ENCODE data around the gene OAS3. TPM values are rescaled to one million over a fixed set of nuclear protein-coding genes. Genes with fewer than 3 reads are reported as not detected.
"Not testable (repeated sequence)": the region's sequence is repeated elsewhere in the genome, so short reads cannot be mapped to it uniquely, and the experiment has no call there.

Gene OAS3
- total and polyA plus RNA-seq, 5 experiments from 2014 or later, result 9.1 to 21.3 (median 16.8) TPM

GRCh38 chr12:112945515-112945914 is 7.2 kb downstream of the OAS3 start:
- ATAC-seq (no peak), DNase-seq (no peak)
- Mint-ChIP-seq H3K36me3 (peaks cover 8 to 57% (median 57%) of the 10 kb centered on the region in 3 donors), H3K27ac (peak overlapping the region in 1 of 10 donors; percentile 60), H3K4me3 (no peak overlapping the region), H3K4me1 (peaks cover 0 to 10% (median 5%) of the 10 kb centered on the region in 4 donors), H3K9me3 (no peaks in the 10 kb centered on the region), H3K27me3 (no peaks in the 10 kb centered on the region)
- POLR2A ChIA-PET, result no interaction called here

DNA sequence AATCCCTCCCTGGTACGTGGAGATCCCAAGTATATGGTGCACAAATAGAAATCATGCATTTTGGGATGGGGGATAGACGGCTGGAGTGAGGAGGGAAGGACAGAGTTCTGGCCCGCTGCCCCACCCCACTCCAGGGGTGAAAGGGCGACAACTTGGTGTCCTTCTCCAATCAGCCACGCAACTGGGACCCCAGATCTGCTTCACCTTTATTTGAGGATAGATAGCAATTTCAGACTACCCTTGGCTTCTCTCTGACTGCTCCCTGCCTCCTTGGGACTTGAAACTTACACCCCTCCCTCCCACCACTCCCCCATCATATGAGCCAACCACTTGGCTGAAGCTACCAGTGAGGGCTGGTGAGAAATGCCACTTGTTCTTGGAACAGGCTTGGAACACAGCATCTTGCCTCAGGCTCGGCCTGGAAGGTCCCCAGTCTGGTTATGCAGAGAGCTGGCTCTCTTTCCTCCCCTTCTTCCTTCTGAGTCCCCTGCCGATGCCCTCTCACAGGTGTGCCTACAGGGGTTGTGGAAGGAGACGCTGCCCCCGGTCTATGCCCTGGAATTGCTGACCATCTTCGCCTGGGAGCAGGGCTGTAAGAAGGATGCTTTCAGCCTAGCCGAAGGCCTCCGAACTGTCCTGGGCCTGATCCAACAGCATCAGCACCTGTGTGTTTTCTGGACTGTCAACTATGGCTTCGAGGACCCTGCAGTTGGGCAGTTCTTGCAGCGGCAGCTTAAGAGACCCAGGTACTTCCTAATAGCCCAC is 8.1 kb downstream of the OAS3 start:
- DNase-seq, result no peak
- H3K9me3 Mint-ChIP-seq, result peaks cover 0 to 2% (median 0%) of the 10 kb centered on the region in 9 donors
- no peak overlapping the region for H3K27ac Mint-ChIP-seq
- ATAC-seq, result no peak
- H3K4me1 Mint-ChIP-seq, result peaks cover 0 to 6% (median 4%) of the 10 kb centered on the region in 4 donors
- H3K36me3 Mint-ChIP-seq, result peaks cover 14 to 65% (median 65%) of the 10 kb centered on the region in 3 donors
- POLR2A ChIA-PET, result interaction anchor here (0.6 kb wide), 1 partner anchor 15 kb away, joined by 4 read pairs; no protein-coding TSS in a partner anchor
- no peaks in the 10 kb centered on the region for H3K27me3 Mint-ChIP-seq
- no peak overlapping the region for H3K4me3 Mint-ChIP-seq

- H3K27me3 Mint-ChIP-seq, result no peaks in the 10 kb centered on the region
- H3K4me1 Mint-ChIP-seq, result peaks cover 0 to 6% (median 2%) of the 10 kb centered on the region in 4 donors
- no peak overlapping the region for H3K4me3 Mint-ChIP-seq
- peaks cover 0 to 6% (median 3%) of the 10 kb centered on the region in 9 donors for H3K9me3 Mint-ChIP-seq
- POLR2A ChIA-PET, result no interaction called here
- DNase-seq, result no peak
- no peak for ATAC-seq
- H3K36me3 Mint-ChIP-seq, result peaks cover 19 to 74% (median 69%) of the 10 kb centered on the region in 3 donors
- no peak overlapping the region for H3K27ac Mint-ChIP-seq
Observed at GRCh38 chr12:112947314-112947713, 9.0 kb downstream of the OAS3 start.

DNA sequence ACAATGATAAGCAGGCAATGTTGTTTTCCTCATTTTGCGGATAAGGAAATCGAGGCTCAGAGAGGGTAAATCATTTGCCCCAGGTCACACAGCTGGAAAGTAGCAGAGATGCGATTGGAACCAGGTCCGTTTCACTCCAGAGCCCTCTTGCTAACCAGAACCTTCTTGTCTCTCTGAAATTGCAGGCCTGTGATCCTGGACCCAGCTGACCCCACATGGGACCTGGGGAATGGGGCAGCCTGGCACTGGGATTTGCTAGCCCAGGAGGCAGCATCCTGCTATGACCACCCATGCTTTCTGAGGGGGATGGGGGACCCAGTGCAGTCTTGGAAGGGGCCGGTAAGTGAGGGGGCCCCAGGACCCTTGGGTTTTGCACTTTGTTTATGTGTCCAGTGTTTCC is 9.5 kb downstream of the OAS3 start:
- Mint-ChIP-seq H3K4me3 (no peak overlapping the region), H3K27ac (no peak overlapping the region), H3K36me3 (peaks cover 23 to 78% (median 73%) of the 10 kb centered on the region in 3 donors), H3K4me1 (peaks cover 0 to 6% (median 2%) of the 10 kb centered on the region in 4 donors), H3K27me3 (no peaks in the 10 kb centered on the region), H3K9me3 (peaks cover 0 to 10% (median 8%) of the 10 kb centered on the region in 9 donors)
- no peak for DNase-seq
- ATAC-seq, result no peak
- POLR2A ChIA-PET, result no interaction called here

GRCh38 chr12:112948806-112949205 is 10.5 kb downstream of the OAS3 start:
- H3K36me3 Mint-ChIP-seq, result peaks cover 24 to 80% (median 77%) of the 10 kb centered on the region in 3 donors
- no peak overlapping the region for H3K27ac Mint-ChIP-seq
- peaks cover 0 to 6% (median 2%) of the 10 kb centered on the region in 4 donors for H3K4me1 Mint-ChIP-seq

DNA sequence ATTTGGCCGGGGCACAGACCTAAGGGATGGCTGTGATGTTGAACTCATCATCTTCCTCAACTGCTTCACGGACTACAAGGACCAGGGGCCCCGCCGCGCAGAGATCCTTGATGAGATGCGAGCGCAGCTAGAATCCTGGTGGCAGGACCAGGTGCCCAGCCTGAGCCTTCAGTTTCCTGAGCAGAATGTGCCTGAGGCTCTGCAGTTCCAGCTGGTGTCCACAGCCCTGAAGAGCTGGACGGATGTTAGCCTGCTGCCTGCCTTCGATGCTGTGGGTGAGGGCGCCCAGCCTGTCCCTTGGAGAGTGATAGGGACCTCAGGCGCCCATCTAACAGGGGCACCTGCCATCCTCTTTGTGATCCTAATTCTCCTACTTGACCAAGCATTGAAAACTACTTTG is 12.4 kb downstream of the OAS3 start:
- Mint-ChIP-seq H3K36me3 (peaks cover 16 to 82% (median 77%) of the 10 kb centered on the region in 3 donors), H3K4me1 (peaks cover 0 to 5% (median 3%) of the 10 kb centered on the region in 4 donors), H3K4me3 (no peak overlapping the region), H3K27me3 (no peaks in the 10 kb centered on the region), H3K27ac (no peak overlapping the region), H3K9me3 (peaks cover 0 to 13% (median 9%) of the 10 kb centered on the region in 9 donors)
- DNase-seq (no peak), ATAC-seq (no peak)
- POLR2A ChIA-PET, result interaction anchor here (1.1 kb wide), 1 partner anchor 13 kb away, joined by 3 read pairs; the partner anchor contains the start of gene OAS3

More at GRCh38 chr12:112948806-112949205, 10.5 kb downstream of the OAS3 start:
- POLR2A ChIA-PET, result no interaction called here
- DNase-seq (no peak), ATAC-seq (no peak)
- Mint-ChIP-seq H3K4me3 (no peak overlapping the region), H3K27me3 (no peaks in the 10 kb centered on the region), H3K9me3 (peaks cover 0 to 13% (median 9%) of the 10 kb centered on the region in 9 donors)

DNA sequence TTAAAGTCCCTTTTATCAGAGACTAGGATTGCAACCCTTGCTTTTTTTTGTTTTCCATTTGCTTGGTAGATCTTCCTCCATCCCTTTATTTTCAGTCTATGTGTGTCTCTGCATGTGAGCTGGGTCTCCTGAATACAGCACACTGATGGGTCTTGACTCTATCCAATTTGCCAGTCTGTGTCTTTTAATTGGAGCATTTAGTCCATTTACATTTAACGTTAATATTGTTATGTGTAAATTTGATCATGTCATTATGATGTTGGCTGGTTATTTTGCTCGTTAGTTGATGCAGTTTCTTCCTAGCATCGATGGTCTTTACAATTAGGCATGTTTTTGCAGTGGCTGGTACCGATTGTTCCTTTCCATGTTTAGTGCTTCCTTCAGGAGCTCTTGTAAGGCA is 18.9 kb downstream of the OAS3 start:
- H3K27me3 Mint-ChIP-seq, POLR2A ChIA-PET, ATAC-seq, H3K27ac Mint-ChIP-seq, DNase-seq, H3K4me3 Mint-ChIP-seq: not testable (repeated sequence)
- Mint-ChIP-seq H3K4me1 (peaks cover 12 to 20% (median 13%) of the 10 kb centered on the region in 4 donors), H3K36me3 (peaks cover 34 to 95% (median 90%) of the 10 kb centered on the region in 3 donors), H3K9me3 (peaks cover 5 to 31% (median 10%) of the 10 kb centered on the region in 9 donors)

DNA sequence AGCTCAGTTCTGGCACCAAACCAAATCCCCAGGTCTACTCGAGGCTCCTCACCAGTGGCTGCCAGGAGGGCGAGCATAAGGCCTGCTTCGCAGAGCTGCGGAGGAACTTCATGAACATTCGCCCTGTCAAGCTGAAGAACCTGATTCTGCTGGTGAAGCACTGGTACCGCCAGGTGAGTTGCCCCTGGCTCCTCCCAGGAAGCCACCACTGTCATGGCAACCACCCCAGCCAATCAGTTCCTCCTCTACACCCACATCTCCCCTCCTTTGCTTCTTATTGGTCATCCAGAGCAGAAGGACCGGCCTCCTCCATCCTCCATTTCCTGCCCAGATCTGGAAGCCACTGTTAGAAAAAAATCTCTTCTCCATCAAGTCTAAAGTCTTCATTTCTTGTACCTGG is 22.8 kb downstream of the OAS3 start:
- H3K4me1 Mint-ChIP-seq, result peaks cover 7 to 17% (median 9%) of the 10 kb centered on the region in 4 donors
- no peak overlapping the region for H3K4me3 Mint-ChIP-seq
- no peaks in the 10 kb centered on the region for H3K27me3 Mint-ChIP-seq
- peak overlapping the region in 2 of 10 donors; percentile 8 to 84 for H3K27ac Mint-ChIP-seq
- DNase-seq (no peak), ATAC-seq (no peak)
- H3K36me3 Mint-ChIP-seq, result peaks cover 31 to 90% (median 85%) of the 10 kb centered on the region in 3 donors
- peaks cover 0 to 20% (median 5%) of the 10 kb centered on the region in 9 donors for H3K9me3 Mint-ChIP-seq
- POLR2A ChIA-PET, result interaction anchor here (1.1 to 3.0 kb wide), 2 partner anchors 9 to 17 kb away, joined by 4 to 13 read pairs; partner anchors contain the start of gene OAS2

GRCh38 chr12:112961536-112961935 is 23.3 kb downstream of the OAS3 start:
- POLR2A ChIA-PET, result interaction anchor here (0.7 to 3.0 kb wide), 2 partner anchors 15 to 17 kb away, joined by 4 to 13 read pairs; partner anchors contain the start of gene OAS2
- no peaks in the 10 kb centered on the region for H3K27me3 Mint-ChIP-seq

GRCh38 chr12:112962561-112962960 is 24.3 kb downstream of the OAS3 start:
- ATAC-seq (no peak), DNase-seq (no peak)
- POLR2A ChIA-PET, result interaction anchor here (3.0 kb wide), 1 partner anchor 16 kb away, joined by 13 read pairs; the partner anchor contains the start of gene OAS2
- H3K9me3 Mint-ChIP-seq, result peaks cover 0 to 14% (median 4%) of the 10 kb centered on the region in 9 donors
- H3K27ac Mint-ChIP-seq, result no peak overlapping the region
- H3K4me1 Mint-ChIP-seq, result peaks cover 3 to 15% (median 5%) of the 10 kb centered on the region in 4 donors
- H3K36me3 Mint-ChIP-seq, result peaks cover 26 to 89% (median 83%) of the 10 kb centered on the region in 3 donors
- H3K4me3 Mint-ChIP-seq, result no peak overlapping the region
- no peaks in the 10 kb centered on the region for H3K27me3 Mint-ChIP-seq

More at GRCh38 chr12:112961536-112961935, 23.3 kb downstream of the OAS3 start:
- peak overlapping the region in 1 of 10 donors; percentile 49 for H3K27ac Mint-ChIP-seq
- peaks cover 3 to 15% (median 5%) of the 10 kb centered on the region in 4 donors for H3K4me1 Mint-ChIP-seq
- peaks cover 31 to 90% (median 85%) of the 10 kb centered on the region in 3 donors for H3K36me3 Mint-ChIP-seq
- H3K4me3 Mint-ChIP-seq, result no peak overlapping the region
- no peak for ATAC-seq
- DNase-seq, result no peak
- H3K9me3 Mint-ChIP-seq, result peaks cover 0 to 20% (median 5%) of the 10 kb centered on the region in 9 donors

DNA sequence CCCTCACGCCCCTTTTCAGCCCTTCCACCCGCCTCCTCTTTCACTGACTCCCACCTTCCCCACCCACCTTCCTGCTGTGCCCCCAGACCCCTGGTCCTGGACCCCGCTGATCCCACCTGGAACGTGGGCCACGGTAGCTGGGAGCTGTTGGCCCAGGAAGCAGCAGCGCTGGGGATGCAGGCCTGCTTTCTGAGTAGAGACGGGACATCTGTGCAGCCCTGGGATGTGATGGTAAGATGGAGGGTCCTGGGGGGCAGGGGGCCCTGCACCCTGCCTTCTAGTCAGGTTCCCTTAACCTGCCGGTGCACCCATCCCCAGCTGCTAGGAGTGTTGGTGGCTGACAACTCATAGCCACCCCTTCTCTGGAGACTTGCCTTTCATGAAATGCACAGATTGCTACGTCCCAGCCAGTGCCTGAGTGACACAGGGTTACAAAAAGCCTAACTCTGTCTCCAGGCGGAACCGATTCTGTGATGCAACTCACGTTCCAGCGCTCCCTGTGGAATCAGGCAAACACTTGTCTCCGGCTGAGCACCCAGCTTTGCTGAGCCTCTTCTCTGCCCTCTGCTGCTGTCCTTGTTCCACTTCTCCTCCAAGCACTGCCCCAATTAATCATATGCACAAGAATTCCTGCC is 25.1 kb downstream of the OAS3 start:
- Mint-ChIP-seq H3K27me3 (no peaks in the 10 kb centered on the region), H3K4me3 (no peak overlapping the region), H3K4me1 (peaks cover 2 to 13% (median 4%) of the 10 kb centered on the region in 4 donors), H3K27ac (no peak overlapping the region), H3K9me3 (peaks cover 0 to 8% (median 2%) of the 10 kb centered on the region in 9 donors), H3K36me3 (peaks cover 20 to 89% (median 82%) of the 10 kb centered on the region in 3 donors)
- POLR2A ChIA-PET, result no interaction called here
- ATAC-seq, result no peak
- no peak for DNase-seq

DNA sequence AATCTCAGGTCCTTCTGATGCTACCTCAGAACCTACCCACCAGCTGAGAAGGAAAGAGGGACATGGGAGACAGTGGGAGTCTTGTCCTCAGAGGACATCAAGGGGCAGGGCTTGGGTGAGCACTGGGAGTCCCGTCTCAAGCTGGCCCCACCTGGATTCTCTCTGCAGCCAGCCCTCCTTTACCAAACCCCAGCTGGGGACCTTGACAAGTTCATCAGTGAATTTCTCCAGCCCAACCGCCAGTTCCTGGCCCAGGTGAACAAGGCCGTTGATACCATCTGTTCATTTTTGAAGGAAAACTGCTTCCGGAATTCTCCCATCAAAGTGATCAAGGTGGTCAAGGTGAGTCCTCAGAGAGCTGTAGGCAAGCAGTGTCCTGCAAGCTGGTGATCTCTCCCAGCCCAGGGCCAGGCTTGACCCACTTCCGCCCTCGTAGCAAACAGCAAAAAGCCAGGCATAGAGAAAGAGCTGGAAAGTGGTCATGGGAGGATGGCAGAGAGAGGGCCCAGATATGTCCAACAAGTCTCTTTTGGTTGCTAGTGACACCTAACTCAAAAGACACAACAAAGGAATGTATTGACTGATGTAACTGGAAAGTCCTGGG is 25.9 kb downstream of the OAS3 start:
- no peak for ATAC-seq
- H3K9me3 Mint-ChIP-seq, result peaks cover 0 to 8% (median 2%) of the 10 kb centered on the region in 9 donors
- no peak overlapping the region for H3K4me3 Mint-ChIP-seq
- H3K36me3 Mint-ChIP-seq, result peaks cover 19 to 90% (median 73%) of the 10 kb centered on the region in 3 donors
- peak overlapping the region in 2 of 10 donors; percentile 9 to 27 for H3K27ac Mint-ChIP-seq
- POLR2A ChIA-PET, result no interaction called here
- DNase-seq, result no peak
- H3K27me3 Mint-ChIP-seq, result no peaks in the 10 kb centered on the region
- peaks cover 2 to 12% (median 4%) of the 10 kb centered on the region in 4 donors for H3K4me1 Mint-ChIP-seq
